ENCODE data around the gene ASPSCR1.

The ASPSCR1 gene

GRCh38 chr17:81977211-81977808 is at the start of gene ASPSCR1:
ASPSCR1 (plus strand) TSS chr17:81977629; CDS start chr17:81977647, 18 bp downstream.
- Histone ChIP-seq H3K27ac (ENCODE audit: low read depth, low read length) (peak within 1 kb of the TSS; percentile 80), H3K4me3 (ENCODE audit: low read length) (peak within 1 kb of the TSS; percentile 90), H3K9ac (ENCODE audit: low read length) (peak within 1 kb of the TSS; percentile 73), H3K27me3 (ENCODE audit: control insufficient read depth, insufficient read depth, low read length) (no peaks in the 10 kb centered on the region), H3K36me3 (ENCODE audit: control insufficient read depth, insufficient read depth, low read length) (peaks cover 3% of the 10 kb centered on the region), H3K4me1 (ENCODE audit: control insufficient read depth, insufficient read depth, low read length) (peaks cover 7% of the 10 kb centered on the region)

- H3K27ac ChIP-seq (ENCODE audit: low read depth, low read length): peak within 1 kb of the TSS; percentile 91
- peak within 1 kb of the TSS; percentile 61 for H3K9ac ChIP-seq (ENCODE audit: low read length)
- peaks cover 5% of the 10 kb centered on the region for H3K27me3 ChIP-seq (ENCODE audit: control insufficient read depth, insufficient read depth, low read length)
- peak within 1 kb of the TSS; percentile 89 for H3K4me3 ChIP-seq (ENCODE audit: low read length)
- H3K36me3 ChIP-seq (ENCODE audit: control insufficient read depth, insufficient read depth, low read length): no peaks in the 10 kb centered on the region
- H3K4me1 ChIP-seq (ENCODE audit: control insufficient read depth, insufficient read depth, low read length): peaks cover 17% of the 10 kb centered on the region
These were observed 49.5 kb upstream of the ASPSCR1 start, which contains the start of gene MAFG for GRCh38 chr17:81927653-81928543. MAFG (minus strand) TSS chr17:81927735; CDS start chr17:81923185, 4,550 bp downstream.

- H3K4me1 ChIP-seq (ENCODE audit: control insufficient read depth, insufficient read depth, low read length): peaks cover 14% of the 10 kb centered on the region
- H3K36me3 ChIP-seq (ENCODE audit: control insufficient read depth, insufficient read depth, low read length): no peaks in the 10 kb centered on the region
- H3K27me3 ChIP-seq (ENCODE audit: control insufficient read depth, insufficient read depth, low read length): peaks cover 5% of the 10 kb centered on the region
- no peak overlapping the region for H3K27ac ChIP-seq (ENCODE audit: low read depth, low read length)
- H3K9ac ChIP-seq (ENCODE audit: low read length): no peak overlapping the region
- H3K4me3 ChIP-seq (ENCODE audit: low read length): peak overlapping the region; percentile 71
These were observed 48.7 kb upstream of the ASPSCR1 start for GRCh38 chr17:81928544-81929252.

- Histone ChIP-seq H3K27me3 (ENCODE audit: control insufficient read depth, insufficient read depth, low read length) (peaks cover 5% of the 10 kb centered on the region), H3K36me3 (ENCODE audit: control insufficient read depth, insufficient read depth, low read length) (no peaks in the 10 kb centered on the region), H3K4me1 (ENCODE audit: control insufficient read depth, insufficient read depth, low read length) (peaks cover 12% of the 10 kb centered on the region), H3K4me3 (ENCODE audit: low read length) (no peak overlapping the region), H3K9ac (ENCODE audit: low read length) (no peak overlapping the region), H3K27ac (ENCODE audit: low read depth, low read length) (no peak overlapping the region)
These were observed 47.9 kb upstream of the ASPSCR1 start for GRCh38 chr17:81929253-81930141.

- Histone ChIP-seq H3K4me1 (ENCODE audit: control insufficient read depth, insufficient read depth, low read length) (peaks cover 6% of the 10 kb centered on the region), H3K9ac (ENCODE audit: low read length) (no peak overlapping the region), H3K36me3 (ENCODE audit: control insufficient read depth, insufficient read depth, low read length) (no peaks in the 10 kb centered on the region), H3K4me3 (ENCODE audit: low read length) (no peak overlapping the region), H3K27ac (ENCODE audit: low read depth, low read length) (no peak overlapping the region), H3K27me3 (ENCODE audit: control insufficient read depth, insufficient read depth, low read length) (peaks cover 5% of the 10 kb centered on the region)
These were observed 47.0 kb upstream of the ASPSCR1 start for GRCh38 chr17:81930142-81931125.

- H3K9ac ChIP-seq (ENCODE audit: low read length): no peak overlapping the region
- H3K27me3 ChIP-seq (ENCODE audit: control insufficient read depth, insufficient read depth, low read length): peaks cover 5% of the 10 kb centered on the region
- H3K4me3 ChIP-seq (ENCODE audit: low read length): no peak overlapping the region
- peaks cover 2% of the 10 kb centered on the region for H3K4me1 ChIP-seq (ENCODE audit: control insufficient read depth, insufficient read depth, low read length)
- H3K36me3 ChIP-seq (ENCODE audit: control insufficient read depth, insufficient read depth, low read length): no peaks in the 10 kb centered on the region
- no peak overlapping the region for H3K27ac ChIP-seq (ENCODE audit: low read depth, low read length)
These were observed 46.3 kb upstream of the ASPSCR1 start for GRCh38 chr17:81931189-81931556.

- H3K27me3 ChIP-seq (ENCODE audit: control insufficient read depth, insufficient read depth, low read length): peaks cover 5% of the 10 kb centered on the region
- H3K27ac ChIP-seq (ENCODE audit: low read depth, low read length): no peak overlapping the region
- H3K36me3 ChIP-seq (ENCODE audit: control insufficient read depth, insufficient read depth, low read length): no peaks in the 10 kb centered on the region
- no peak overlapping the region for H3K4me3 ChIP-seq (ENCODE audit: low read length)
- no peak overlapping the region for H3K9ac ChIP-seq (ENCODE audit: low read length)
- H3K4me1 ChIP-seq (ENCODE audit: control insufficient read depth, insufficient read depth, low read length): peaks cover 3% of the 10 kb centered on the region
These were observed 45.7 kb upstream of the ASPSCR1 start for GRCh38 chr17:81931557-81932332.

GRCh38 chr17:81932333-81932983 is 45.0 kb upstream of the ASPSCR1 start:
- no peak overlapping the region for H3K4me3 ChIP-seq (ENCODE audit: low read length)
- H3K36me3 ChIP-seq (ENCODE audit: control insufficient read depth, insufficient read depth, low read length): no peaks in the 10 kb centered on the region
- peaks cover 5% of the 10 kb centered on the region for H3K27me3 ChIP-seq (ENCODE audit: control insufficient read depth, insufficient read depth, low read length)
- peaks cover 4% of the 10 kb centered on the region for H3K4me1 ChIP-seq (ENCODE audit: control insufficient read depth, insufficient read depth, low read length)
- no peak overlapping the region for H3K27ac ChIP-seq (ENCODE audit: low read depth, low read length)
- no peak overlapping the region for H3K9ac ChIP-seq (ENCODE audit: low read length)

GRCh38 chr17:81933178-81933699 is 44.2 kb upstream of the ASPSCR1 start:
- Histone ChIP-seq H3K9ac (ENCODE audit: low read length) (no peak overlapping the region), H3K4me3 (ENCODE audit: low read length) (no peak overlapping the region), H3K36me3 (ENCODE audit: control insufficient read depth, insufficient read depth, low read length) (no peaks in the 10 kb centered on the region), H3K27me3 (ENCODE audit: control insufficient read depth, insufficient read depth, low read length) (peaks cover 5% of the 10 kb centered on the region), H3K27ac (ENCODE audit: low read depth, low read length) (no peak overlapping the region), H3K4me1 (ENCODE audit: control insufficient read depth, insufficient read depth, low read length) (peaks cover 4% of the 10 kb centered on the region)
